ENCODE measurements around the gene SPAG9.

DNA sequence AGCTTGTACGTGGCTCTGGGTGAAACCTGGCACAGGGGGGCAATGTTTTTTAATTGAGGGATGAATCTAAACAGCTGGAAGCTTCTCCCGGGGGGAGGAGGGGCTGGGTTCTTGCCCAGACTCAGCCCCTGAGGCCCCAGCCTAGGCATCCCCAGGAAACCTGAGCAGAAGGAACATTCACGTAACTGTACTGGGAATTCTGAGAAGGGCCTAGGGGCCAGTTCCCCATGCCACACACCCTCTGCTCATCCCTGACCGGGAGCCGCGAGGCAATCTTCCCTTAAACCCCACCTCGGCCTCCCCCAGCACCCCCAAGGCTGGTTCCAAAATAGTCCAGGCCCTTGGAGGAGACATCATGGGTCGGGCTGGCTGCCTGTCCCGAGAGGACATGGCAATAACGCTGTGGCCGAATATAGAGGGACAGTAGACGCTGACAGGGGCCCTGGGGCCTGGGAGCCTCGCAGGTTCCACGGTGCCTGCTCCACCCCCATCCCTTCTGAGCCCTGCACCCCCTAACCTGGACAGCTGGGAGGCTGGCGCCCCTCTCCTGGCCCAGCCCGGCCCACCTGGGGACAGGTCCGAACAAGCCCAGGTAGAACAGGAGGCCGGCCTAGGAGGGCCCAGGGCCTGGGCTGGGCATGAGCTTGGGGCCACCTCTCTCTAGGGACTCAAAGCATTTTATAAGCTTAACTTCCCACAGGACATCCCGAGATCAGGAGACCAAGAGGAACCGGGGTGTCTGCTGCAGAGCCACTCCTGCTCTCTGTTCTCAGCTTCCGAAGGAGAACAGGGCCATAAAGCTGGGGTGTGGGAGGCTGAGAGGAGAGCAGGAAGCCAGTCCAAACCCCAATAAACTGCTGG is 171.3 kb downstream of the SPAG9 start:
- TF ChIP-seq, protein P1, sequence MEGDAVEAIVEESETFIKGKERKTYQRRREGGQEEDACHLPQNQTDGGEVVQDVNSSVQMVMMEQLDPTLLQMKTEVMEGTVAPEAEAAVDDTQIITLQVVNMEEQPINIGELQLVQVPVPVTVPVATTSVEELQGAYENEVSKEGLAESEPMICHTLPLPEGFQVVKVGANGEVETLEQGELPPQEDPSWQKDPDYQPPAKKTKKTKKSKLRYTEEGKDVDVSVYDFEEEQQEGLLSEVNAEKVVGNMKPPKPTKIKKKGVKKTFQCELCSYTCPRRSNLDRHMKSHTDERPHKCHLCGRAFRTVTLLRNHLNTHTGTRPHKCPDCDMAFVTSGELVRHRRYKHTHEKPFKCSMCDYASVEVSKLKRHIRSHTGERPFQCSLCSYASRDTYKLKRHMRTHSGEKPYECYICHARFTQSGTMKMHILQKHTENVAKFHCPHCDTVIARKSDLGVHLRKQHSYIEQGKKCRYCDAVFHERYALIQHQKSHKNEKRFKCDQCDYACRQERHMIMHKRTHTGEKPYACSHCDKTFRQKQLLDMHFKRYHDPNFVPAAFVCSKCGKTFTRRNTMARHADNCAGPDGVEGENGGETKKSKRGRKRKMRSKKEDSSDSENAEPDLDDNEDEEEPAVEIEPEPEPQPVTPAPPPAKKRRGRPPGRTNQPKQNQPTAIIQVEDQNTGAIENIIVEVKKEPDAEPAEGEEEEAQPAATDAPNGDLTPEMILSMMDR (IDR thresholded peaks at IDR 0.05): no peak
- TF ChIP-seq ZFX (IDR thresholded peaks at IDR 0.05; ENCODE audit: borderline replicate concordance): no peak
